Measurements from ENCODE around the gene ESR1. TPM values are rescaled to one million over a fixed set of nuclear protein-coding genes. Genes with fewer than 3 reads are reported as not detected.

The ESR1 gene
- total and polyA plus RNA-seq, 12 donors = 0.28 to 9.4 (median 3.8) TPM

- Histone ChIP-seq H3K9me3 (replicated peaks in 1 of 3) (no peaks in the 10 kb centered on the region), H3K36me3 (replicated peaks in 1 of 2) (no peaks in the 10 kb centered on the region), H3K4me1 (replicated peaks in 1 of 2) (no peaks in the 10 kb centered on the region), H3K27me3 (no peaks in the 10 kb centered on the region), H3K4me3 (no peak overlapping the region), H3K27ac (no peak overlapping the region)
- TF ChIP-seq POLR2A (IDR thresholded peaks at IDR 0.05) (no peak), CTCF (IDR thresholded peaks at IDR 0.05) (no peak)
- intact Hi-C loops (cut with DNase I) = no loop called here
- no peak for DNase-seq
Observed at GRCh38 chr6:152048921-152049320, 241.4 kb downstream of the ESR1 start.

- no peak overlapping the region for H3K27ac ChIP-seq
- TF ChIP-seq CTCF (IDR thresholded peaks at IDR 0.05) (no peak), POLR2A (IDR thresholded peaks at IDR 0.05) (no peak)
Observed at GRCh38 chr6:152049502-152049901, 242.0 kb downstream of the ESR1 start.

GRCh38 chr6:152050451-152051195, 243.1 kb downstream of the ESR1 start:
- Histone ChIP-seq H3K4me1 (replicated peaks in 1 of 2) (no peaks in the 10 kb centered on the region), H3K27ac (no peak overlapping the region), H3K4me3 (no peak overlapping the region), H3K36me3 (replicated peaks in 1 of 2) (no peaks in the 10 kb centered on the region), H3K27me3 (no peaks in the 10 kb centered on the region), H3K9me3 (replicated peaks in 1 of 3) (no peaks in the 10 kb centered on the region)
- DNase-seq = no peak
- TF ChIP-seq POLR2A (IDR thresholded peaks at IDR 0.05) = no peak
- intact Hi-C loops (cut with DNase I) = no loop called here
- 60 to 71% (median 65%) methylated on average over 4 of the region's 4 CpGs for WGBS, 4 donors

More at GRCh38 chr6:152049502-152049901, 242.0 kb downstream of the ESR1 start:
- no peaks in the 10 kb centered on the region for H3K9me3 ChIP-seq (replicated peaks in 1 of 3)
- no peak overlapping the region for H3K4me3 ChIP-seq
- intact Hi-C loops (cut with DNase I) = no loop called here
- H3K36me3 ChIP-seq (replicated peaks in 1 of 2) = no peaks in the 10 kb centered on the region
- WGBS, 4 donors = 62 to 77% (median 73%) methylated on average over 3 of the region's 3 CpGs
- no peaks in the 10 kb centered on the region for H3K4me1 ChIP-seq (replicated peaks in 1 of 2)
- DNase-seq = peak in 1 of 7 donors; percentile 3
- H3K27me3 ChIP-seq = no peaks in the 10 kb centered on the region

- Histone ChIP-seq H3K4me1 (replicated peaks in 1 of 2) (no peaks in the 10 kb centered on the region), H3K27ac (no peak overlapping the region), H3K36me3 (replicated peaks in 1 of 2) (no peaks in the 10 kb centered on the region), H3K9me3 (replicated peaks in 1 of 3) (no peaks in the 10 kb centered on the region), H3K27me3 (no peaks in the 10 kb centered on the region), H3K4me3 (no peak overlapping the region)
- no peak for TF ChIP-seq CTCF (IDR thresholded peaks at IDR 0.05)
- TF ChIP-seq POLR2A (IDR thresholded peaks at IDR 0.05) = no peak
- intact Hi-C loops (cut with DNase I) = no loop called here
- WGBS, 4 donors = 73 to 83% (median 78%) methylated on average over 6 of the region's 6 CpGs
- DNase-seq = no peak
Observed at GRCh38 chr6:152052061-152052460, 244.6 kb downstream of the ESR1 start.

GRCh38 chr6:152053332-152053731, 245.8 kb downstream of the ESR1 start:
- no peak overlapping the region for H3K4me3 ChIP-seq
- no peaks in the 10 kb centered on the region for H3K36me3 ChIP-seq (replicated peaks in 1 of 2)
- no peaks in the 10 kb centered on the region for H3K9me3 ChIP-seq (replicated peaks in 1 of 3)
- DNase-seq = no peak
- H3K27me3 ChIP-seq = no peaks in the 10 kb centered on the region
- 93 to 100% (median 97%) methylated on average over 1 of the region's 1 CpG for WGBS, 4 donors
- no peaks in the 10 kb centered on the region for H3K4me1 ChIP-seq (replicated peaks in 1 of 2)
- H3K27ac ChIP-seq = no peak overlapping the region
- intact Hi-C loops (cut with DNase I) = no loop called here
- TF ChIP-seq POLR2A (IDR thresholded peaks at IDR 0.05) (no peak), CTCF (IDR thresholded peaks at IDR 0.05) (no peak)
